MM.1S (cell line): ENCODE data around the gene ZBTB5.

Source experiments
- CTCF ChIP-seq: fragments of 300-600 bp; sonication (generic); IDR thresholded peaks from 2 replicates; pipeline ENCODE4 v1.5.1; 2016; ENCODE audit warnings: antibody characterized with exemption, low read length, mixed read lengths
- EZH2 ChIP-seq: fragments of 300-600 bp; sonication (generic); optimal IDR thresholded peaks from 2 replicates; pipeline ENCODE3; 2017; ENCODE audit warnings: low read depth, mild to moderate bottlenecking, antibody characterized with exemption, low read length, mixed read lengths
- EZH2phosphoT487 ChIP-seq: fragments of 300-600 bp; sonication (generic); IDR thresholded peaks from 2 replicates; pipeline ENCODE4 v1.6.1; 2018; ENCODE audit warnings: antibody characterized with exemption, low read length

- TF ChIP-seq CTCF (no peak), EZH2 (no peak), EZH2phosphoT487 (no peak)
These were observed 22.7 kb downstream of the ZBTB5 start for GRCh38 chr9:37442556-37442955.
